GM13977 (cell line): ENCODE data around the gene ID2.

Experiments used
- DNase-seq: peaks from one replicate; pipeline ENCODE4 v3.0.0; 2012; ENCODE audit warnings: low spot score
- in situ Hi-C: fragments of 300-500 bp; cut with MboI; formaldehyde crosslinking; loops from one replicate; pipeline ENCODE4 v1.12.0; 2022; ENCODE audit warnings: low sequenced_read_pairs, low pct_unique_long_range_greater_than_20kb, mixed read lengths, inconsistent platforms; ENCODE audit not compliant: unreplicated experiment
- TF ChIP-seq, protein P1 (sequence below): IDR thresholded peaks from 2 replicates; pipeline ENCODE4 v1.5.1; 2012; ENCODE audit warnings: mild to moderate bottlenecking, control low read depth; ENCODE audit not compliant: insufficient read depth; ENCODE audit errors: extremely low read depth, missing control alignments

The ID2 gene, protein sequence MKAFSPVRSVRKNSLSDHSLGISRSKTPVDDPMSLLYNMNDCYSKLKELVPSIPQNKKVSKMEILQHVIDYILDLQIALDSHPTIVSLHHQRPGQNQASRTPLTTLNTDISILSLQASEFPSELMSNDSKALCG

DNA sequence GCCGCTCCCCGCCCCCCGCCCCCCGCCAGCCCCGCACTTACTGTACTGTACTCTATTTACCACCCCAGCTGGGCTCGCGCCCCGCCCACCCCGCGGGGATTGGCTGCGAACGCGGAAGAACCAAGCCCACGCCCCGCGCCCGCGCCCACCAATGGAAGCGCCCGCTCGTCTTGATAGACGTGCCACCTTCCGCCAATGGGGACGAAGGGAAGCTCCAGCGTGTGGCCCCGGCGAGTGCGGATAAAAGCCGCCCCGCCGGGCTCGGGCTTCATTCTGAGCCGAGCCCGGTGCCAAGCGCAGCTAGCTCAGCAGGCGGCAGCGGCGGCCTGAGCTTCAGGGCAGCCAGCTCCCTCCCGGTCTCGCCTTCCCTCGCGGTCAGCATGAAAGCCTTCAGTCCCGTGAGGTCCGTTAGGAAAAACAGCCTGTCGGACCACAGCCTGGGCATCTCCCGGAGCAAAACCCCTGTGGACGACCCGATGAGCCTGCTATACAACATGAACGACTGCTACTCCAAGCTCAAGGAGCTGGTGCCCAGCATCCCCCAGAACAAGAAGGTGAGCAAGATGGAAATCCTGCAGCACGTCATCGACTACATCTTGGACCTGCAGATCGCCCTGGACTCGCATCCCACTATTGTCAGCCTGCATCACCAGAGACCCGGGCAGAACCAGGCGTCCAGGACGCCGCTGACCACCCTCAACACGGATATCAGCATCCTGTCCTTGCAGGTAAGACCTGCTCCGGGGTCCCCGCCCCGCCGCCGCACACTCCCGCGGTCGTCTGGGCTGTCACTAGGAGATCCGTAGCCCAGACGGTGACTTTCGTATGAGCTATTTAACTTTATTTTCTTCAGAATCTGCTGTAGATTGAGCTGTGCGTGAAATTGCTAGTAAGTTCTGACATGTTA, at the start of gene ID2:
Gene ID2, plus strand, starts transcription at position 271 of the 907 bp plus-strand sequence. Its CDS starts 110 bp downstream, at position 381.
- DNase-seq, result peak; percentile 99
- TF ChIP-seq, protein P1, sequence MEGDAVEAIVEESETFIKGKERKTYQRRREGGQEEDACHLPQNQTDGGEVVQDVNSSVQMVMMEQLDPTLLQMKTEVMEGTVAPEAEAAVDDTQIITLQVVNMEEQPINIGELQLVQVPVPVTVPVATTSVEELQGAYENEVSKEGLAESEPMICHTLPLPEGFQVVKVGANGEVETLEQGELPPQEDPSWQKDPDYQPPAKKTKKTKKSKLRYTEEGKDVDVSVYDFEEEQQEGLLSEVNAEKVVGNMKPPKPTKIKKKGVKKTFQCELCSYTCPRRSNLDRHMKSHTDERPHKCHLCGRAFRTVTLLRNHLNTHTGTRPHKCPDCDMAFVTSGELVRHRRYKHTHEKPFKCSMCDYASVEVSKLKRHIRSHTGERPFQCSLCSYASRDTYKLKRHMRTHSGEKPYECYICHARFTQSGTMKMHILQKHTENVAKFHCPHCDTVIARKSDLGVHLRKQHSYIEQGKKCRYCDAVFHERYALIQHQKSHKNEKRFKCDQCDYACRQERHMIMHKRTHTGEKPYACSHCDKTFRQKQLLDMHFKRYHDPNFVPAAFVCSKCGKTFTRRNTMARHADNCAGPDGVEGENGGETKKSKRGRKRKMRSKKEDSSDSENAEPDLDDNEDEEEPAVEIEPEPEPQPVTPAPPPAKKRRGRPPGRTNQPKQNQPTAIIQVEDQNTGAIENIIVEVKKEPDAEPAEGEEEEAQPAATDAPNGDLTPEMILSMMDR, result no peak
- in situ Hi-C loops, result loop anchor here (10.0 to 25.0 kb wide), 2 partner anchors 370 to 1257 kb away; no protein-coding TSS in a partner anchor

DNA sequence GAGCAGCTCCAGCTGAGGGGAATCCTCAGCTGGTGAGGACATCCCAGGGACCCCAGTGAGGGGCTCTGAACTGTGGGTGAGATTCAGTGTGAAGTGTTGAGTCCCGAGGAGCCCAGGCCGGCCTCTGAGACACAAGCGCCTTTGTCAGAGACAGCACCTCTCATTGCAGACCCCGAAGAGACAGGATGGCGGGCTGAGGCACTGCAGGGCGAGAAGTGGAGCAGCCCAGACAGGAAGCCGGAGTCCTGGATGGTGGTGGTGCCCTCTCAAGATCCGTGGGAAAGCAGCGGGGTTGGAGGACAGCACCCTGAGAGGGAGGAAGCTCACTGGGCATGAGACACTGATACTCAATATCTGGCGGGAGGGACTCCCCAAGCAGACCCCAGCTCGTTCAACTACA, 49.1 kb upstream of the ID2 start:
- TF ChIP-seq, protein P1, result no peak
- in situ Hi-C loops, result no loop called here
- DNase-seq, result no peak

DNA sequence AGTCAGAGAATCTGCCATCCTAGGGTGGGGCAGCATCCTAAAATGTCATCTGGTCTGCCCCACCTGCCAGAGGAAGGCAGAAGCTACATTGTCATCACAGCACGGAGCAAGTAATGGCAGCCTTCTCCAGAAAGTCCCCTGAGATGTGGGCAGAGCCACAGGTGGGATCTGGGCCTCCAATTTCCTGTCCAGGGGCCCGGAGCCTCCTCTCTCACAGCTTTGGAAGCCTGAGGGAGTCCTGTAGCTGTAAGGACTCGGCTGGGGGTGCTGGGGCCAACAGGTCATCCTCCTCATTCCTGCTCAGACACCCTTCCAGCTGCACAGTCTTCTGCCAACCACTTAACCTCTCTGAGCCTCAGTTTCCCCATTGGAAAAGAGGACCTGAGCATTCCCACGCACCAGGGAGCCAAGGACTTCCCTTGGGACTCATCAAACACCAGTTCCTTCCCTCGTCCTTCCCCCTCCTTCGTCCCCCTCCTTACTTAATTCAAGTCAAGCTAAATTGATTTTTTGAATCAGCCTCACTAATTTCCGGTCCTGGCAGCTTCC, 48.6 kb upstream of the ID2 start:
- no peak for DNase-seq
- in situ Hi-C loops, result no loop called here
- TF ChIP-seq, protein P1, result no peak

DNA sequence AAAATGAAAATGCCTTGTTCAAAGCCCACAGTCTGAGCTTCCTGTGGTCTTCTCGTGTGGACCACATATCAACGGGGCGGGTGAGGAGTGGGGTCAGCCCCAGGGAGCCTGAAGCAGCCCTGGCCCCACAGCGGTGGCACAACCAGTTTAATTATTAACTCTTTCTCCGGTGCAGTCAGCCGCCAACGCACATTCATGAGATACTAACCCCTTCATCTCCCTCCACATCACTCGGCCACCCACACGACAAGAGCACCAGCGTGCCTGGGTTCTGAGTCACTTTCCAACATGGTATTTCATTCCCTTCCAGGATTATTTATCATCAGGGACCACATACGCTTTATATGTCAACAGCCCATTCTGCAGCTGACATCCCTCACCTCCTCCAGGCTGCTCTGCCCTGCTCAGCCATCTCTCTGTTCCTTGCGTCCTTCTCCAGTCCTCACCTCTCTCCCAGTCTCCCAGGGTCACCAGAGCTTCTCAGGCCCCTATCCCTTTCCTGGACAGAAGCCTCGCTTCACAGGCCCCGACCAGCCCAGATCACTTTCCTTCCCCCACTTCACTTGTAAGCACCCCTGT, 48.0 kb upstream of the ID2 start:
- no peak for DNase-seq
- TF ChIP-seq, protein P1, result no peak
- in situ Hi-C loops, result no loop called here

DNA sequence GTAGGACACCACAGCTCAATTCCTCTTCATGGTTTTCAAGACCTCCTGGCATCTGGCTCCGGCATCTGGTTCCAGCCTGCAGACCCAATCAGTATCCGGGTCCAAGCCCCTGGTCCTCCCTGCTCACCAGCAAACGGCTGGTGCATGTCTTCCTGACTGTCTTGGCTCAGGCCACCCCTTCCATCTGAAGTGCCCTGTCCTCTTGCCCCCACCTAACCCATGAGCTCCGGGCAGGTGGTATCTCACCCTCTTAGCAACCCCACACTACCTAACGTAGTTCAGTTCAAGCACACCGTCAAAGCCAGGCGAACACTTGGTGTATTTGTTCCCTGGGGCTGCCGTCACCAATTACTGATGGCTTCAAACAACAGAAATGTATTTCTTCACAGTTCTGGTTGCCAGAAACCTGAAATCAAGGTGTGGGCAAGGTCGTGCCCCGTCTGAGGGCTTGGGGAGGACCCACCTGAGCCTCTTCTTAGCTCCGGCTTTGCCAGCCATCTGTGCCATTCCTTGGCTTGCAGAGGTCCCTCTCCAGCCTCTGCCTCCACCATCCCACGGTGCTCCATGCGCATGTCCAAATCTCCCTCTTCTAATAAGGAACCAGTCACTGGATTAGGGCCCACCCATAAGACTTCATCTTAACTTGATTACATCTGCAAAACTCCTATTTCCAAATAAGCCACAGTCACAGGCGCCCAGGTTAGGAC, 47.2 kb upstream of the ID2 start:
- in situ Hi-C loops, result no loop called here
- DNase-seq, result no peak
- TF ChIP-seq, protein P1, result no peak

DNA sequence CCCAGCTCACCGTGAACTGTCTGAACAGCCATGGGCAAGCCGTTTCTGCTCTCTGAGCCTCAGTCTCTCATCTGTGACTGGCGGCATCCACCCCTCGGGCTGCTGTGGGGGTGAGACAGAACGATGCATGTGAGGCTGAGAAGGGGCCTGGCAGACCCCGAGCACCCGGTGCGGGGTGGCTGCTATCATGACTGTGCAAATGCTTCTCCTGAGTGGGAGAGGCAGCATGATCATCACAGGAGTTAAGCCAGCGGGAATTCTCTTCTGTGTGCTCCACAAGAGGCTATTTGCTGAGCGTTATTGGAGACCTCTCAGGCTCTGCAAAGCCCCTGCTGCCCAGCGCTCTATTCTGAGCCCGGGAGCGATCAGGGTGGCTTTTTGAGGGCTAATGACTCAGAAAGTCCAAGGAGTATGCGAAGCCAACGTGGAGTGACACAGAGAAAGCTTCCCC, 45.8 kb upstream of the ID2 start:
- no peak for DNase-seq
- TF ChIP-seq, protein P1, result no peak
- in situ Hi-C loops, result no loop called here
